ENCODE results near the gene CREB3L1. TPM values are rescaled to one million over a fixed set of nuclear protein-coding genes. Genes with fewer than 3 reads are reported as not detected.

The CREB3L1 gene
- total and polyA plus RNA-seq, 2 donors = 20.0 to 44.3 TPM

DNA sequence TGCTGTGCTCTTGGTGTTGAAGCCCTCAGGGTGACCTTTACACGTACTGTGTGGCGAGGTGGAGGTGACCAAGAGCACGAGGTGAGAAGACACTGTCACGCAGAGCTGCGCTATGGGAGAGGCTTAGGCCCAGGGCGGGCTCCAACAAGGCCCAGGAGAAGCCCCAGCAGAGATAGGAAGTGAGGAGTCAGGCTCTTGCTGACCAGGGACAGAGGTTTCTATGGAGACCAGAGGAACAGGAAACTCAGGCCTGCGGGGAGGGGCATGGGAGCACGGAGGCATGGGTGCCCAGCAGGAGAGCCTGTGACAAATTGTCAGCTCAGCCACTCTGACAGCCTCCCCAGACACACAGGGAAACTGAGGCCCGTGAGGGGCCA is 85.6 kb downstream of the CREB3L1 start:
- 54% methylated on average over 9 of the region's 9 CpGs for WGBS
- Histone ChIP-seq H3K4me3 (ENCODE audit: low read depth, low read length) (no peak overlapping the region), H3K4me1 (ENCODE audit: insufficient read depth) (no peaks in the 10 kb centered on the region)

DNA sequence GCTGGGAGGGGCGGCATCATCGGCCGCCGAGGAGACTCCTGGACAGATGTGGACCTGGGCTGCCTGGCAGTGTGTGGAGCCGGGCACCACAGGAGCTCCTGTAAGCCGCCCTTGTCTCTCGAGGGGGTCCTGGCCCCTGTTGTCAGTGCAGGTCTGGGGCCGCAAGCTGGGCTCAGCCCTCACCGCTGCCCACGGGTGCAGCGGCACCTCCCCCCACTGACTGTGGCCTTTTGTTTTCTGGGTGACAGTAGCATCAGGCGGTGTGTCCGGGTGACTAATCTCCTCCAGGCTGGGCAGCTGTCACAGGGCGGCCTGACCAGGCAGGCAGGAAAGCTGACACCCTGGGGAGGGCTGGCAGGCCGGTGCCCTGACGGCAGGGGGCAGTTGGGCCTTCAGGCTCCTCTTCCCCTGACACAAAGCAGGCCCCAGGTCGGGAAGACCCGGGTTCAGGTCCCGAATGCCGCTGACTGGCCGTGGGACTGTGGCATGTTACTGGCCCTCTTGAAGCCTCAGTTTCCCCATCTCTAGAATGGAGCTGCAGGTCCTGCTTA is 86.1 kb downstream of the CREB3L1 start:
- peak overlapping the region; percentile 45 for H3K27ac ChIP-seq (ENCODE audit: low read depth)
- WGBS = 72% methylated on average over 21 of the region's 21 CpGs
- no peak for DNase-seq (ENCODE audit: extremely low spot score)
- H3K36me3 ChIP-seq (ENCODE audit: insufficient read depth) = no peaks in the 10 kb centered on the region
- H3K4me1 ChIP-seq (ENCODE audit: insufficient read depth) = no peaks in the 10 kb centered on the region
- H3K4me3 ChIP-seq (ENCODE audit: low read depth, low read length) = no peak overlapping the region

More for the DNA sequence above, 85.6 kb downstream of the CREB3L1 start:
- no peak for DNase-seq (ENCODE audit: extremely low spot score)
- Histone ChIP-seq H3K27ac (ENCODE audit: low read depth) (peak overlapping the region; percentile 45), H3K36me3 (ENCODE audit: insufficient read depth) (no peaks in the 10 kb centered on the region)

DNA sequence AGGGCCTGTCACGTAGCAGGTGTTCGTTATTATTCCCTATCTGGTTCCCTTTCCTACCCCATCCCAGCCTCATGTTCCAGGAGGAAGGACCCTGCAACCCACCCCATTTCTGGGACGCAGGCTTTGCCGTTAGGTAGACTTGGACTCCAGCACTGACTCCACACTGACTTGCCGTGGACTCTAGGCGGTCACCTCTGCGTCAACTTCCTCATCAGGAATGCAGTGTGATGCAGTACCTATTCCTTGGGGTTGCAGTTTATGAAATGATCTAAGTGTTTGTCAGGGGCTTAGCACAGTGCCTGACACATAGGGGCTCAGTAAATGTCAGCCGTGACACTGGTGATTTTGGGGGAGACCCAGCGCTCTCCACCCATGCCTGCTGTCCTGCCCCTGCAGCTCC is 86.6 kb downstream of the CREB3L1 start:
- 91% methylated on average over 9 of the region's 9 CpGs for WGBS
- no peak overlapping the region for H3K4me3 ChIP-seq (ENCODE audit: low read depth, low read length)
- no peak for DNase-seq (ENCODE audit: extremely low spot score)
- H3K36me3 ChIP-seq (ENCODE audit: insufficient read depth) = no peaks in the 10 kb centered on the region
- no peak overlapping the region for H3K27ac ChIP-seq (ENCODE audit: low read depth)
- no peaks in the 10 kb centered on the region for H3K4me1 ChIP-seq (ENCODE audit: insufficient read depth)

DNA sequence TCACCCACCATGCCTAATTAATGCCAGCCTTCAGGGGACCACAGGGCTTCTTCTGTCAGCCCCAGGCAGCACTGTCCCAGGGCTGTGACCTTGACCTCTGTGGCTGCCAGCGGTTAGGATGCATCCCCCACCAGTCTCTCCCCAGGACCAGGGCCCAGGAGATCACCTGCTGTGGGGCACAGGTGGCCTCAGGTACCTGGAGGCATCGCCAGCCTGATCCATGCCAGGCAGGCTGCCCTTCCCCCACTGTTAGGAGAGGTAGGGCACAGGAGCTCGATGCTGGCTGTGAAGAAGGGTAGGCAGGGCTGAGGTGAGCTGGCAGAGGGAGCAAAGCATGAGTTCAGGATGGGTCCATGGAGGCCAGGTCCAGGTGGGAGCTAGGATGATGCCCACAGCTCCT is 87.3 kb downstream of the CREB3L1 start:
- no peak overlapping the region for H3K27ac ChIP-seq (ENCODE audit: low read depth)
- H3K36me3 ChIP-seq (ENCODE audit: insufficient read depth) = no peaks in the 10 kb centered on the region
- 87% methylated on average over 3 of the region's 3 CpGs for WGBS
- H3K4me3 ChIP-seq (ENCODE audit: low read depth, low read length) = no peak overlapping the region
- no peak for DNase-seq (ENCODE audit: extremely low spot score)
- H3K4me1 ChIP-seq (ENCODE audit: insufficient read depth) = no peaks in the 10 kb centered on the region

DNA sequence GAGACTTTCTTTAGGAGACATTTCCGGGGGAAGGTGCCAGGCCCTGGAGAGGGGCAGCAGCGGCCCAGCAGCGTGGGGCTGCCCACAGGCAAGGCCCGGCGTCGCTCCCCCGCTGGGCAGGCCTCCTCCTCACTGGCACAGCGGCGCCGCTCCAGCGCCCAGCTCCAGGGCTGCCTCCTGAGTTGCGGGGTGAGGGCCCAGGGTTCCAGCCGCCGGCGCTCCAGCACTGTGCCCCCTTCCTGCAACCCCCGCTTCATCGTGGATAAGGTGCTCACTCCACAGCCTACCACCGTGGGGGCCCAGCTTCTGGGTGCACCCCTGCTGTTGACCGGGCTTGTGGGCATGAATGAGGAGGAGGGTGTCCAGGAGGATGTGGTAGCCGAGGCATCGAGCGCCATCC is 88.8 kb downstream of the CREB3L1 start:
- Histone ChIP-seq H3K4me1 (ENCODE audit: insufficient read depth) (no peaks in the 10 kb centered on the region), H3K4me3 (ENCODE audit: low read depth, low read length) (no peak overlapping the region)

DNA sequence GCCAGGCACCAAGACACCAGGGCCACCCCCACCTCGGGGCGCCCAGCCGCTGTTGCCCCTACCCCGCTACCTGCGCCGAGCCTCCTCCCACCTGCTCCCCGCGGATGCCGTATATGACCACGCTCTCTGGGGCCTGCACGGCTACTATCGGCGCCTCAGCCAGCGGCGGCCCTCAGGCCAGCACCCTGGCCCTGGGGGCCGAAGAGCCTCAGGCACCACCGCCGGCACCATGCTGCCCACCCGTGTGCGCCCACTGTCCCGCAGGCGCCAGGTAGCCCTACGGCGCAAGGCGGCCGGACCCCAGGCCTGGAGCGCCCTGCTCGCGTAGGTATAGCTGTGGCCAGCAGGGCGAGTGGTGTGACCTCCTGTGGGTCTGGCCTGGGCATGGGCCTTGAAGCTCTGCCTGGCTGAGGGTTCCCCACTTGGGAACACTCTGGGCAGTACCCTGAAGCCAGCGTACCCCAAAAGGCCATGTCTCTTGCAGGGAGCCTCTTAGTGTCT is 89.2 kb downstream of the CREB3L1 start:
- Histone ChIP-seq H3K4me3 (ENCODE audit: low read depth, low read length) (no peak overlapping the region), H3K4me1 (ENCODE audit: insufficient read depth) (no peaks in the 10 kb centered on the region), H3K27ac (ENCODE audit: low read depth) (no peak overlapping the region), H3K36me3 (ENCODE audit: insufficient read depth) (no peaks in the 10 kb centered on the region)
- WGBS = 92% methylated on average over 31 of the region's 31 CpGs
- no peak for DNase-seq (ENCODE audit: extremely low spot score)

More for the DNA sequence above, 88.8 kb downstream of the CREB3L1 start:
- no peaks in the 10 kb centered on the region for H3K36me3 ChIP-seq (ENCODE audit: insufficient read depth)
- 91% methylated on average over 22 of the region's 22 CpGs for WGBS
- DNase-seq (ENCODE audit: extremely low spot score) = no peak
- H3K27ac ChIP-seq (ENCODE audit: low read depth) = no peak overlapping the region

DNA sequence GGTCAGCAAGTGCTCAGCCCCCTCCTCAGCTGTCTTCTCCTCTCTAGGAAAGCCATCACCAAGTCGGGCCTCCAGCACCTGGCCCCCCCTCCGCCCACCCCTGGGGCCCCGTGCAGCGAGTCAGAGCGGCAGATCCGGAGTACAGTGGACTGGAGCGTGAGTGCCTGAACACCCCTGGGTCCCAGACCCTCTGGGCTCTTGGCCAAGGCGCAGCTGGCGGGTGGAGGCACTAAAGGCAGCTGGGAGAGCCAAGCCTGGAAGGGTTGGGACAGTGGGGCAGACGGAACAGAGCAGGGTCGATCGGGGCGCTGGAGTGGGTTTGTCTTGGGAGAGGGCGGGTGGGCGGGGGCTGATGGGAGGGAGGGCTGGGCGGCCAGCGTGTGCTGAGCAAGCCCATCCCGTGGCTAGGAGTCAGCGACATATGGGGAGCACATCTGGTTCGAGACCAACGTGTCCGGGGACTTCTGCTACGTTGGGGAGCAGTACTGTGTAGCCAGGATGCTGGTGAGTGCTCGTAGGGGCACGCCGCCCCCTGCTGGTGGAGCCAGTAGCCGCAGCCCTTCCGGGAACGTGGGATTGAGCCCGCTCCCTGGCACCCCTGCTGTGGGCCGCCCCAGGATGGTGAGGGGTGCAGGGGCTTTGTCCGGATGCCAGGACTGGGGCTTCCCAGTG is 89.9 kb downstream of the CREB3L1 start:
- 21% methylated on average over 32 of the region's 32 CpGs for WGBS
- Histone ChIP-seq H3K4me3 (ENCODE audit: low read depth, low read length) (no peak overlapping the region), H3K36me3 (ENCODE audit: insufficient read depth) (no peaks in the 10 kb centered on the region), H3K4me1 (ENCODE audit: insufficient read depth) (no peaks in the 10 kb centered on the region), H3K27ac (ENCODE audit: low read depth) (no peak overlapping the region)
- no peak for DNase-seq (ENCODE audit: extremely low spot score)

DNA sequence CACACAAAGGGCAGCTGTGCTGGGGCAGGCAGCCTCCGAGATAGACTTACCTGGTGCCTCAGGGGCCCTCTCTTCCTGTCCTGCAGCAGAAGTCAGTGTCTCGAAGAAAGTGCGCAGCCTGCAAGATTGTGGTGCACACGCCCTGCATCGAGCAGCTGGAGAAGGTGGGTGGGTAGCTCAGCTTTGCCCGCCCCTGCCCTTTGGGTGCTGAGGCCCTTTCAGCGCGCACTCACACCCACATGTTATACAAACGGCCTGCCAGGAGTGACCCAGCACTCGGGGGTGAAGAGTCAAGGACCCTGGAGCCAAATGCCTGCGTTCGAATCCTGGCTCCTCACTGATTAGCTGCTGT is 90.4 kb downstream of the CREB3L1 start:
- no peaks in the 10 kb centered on the region for H3K4me1 ChIP-seq (ENCODE audit: insufficient read depth)
- 83% methylated on average over 12 of the region's 12 CpGs for WGBS
- no peak overlapping the region for H3K4me3 ChIP-seq (ENCODE audit: low read depth, low read length)
- H3K36me3 ChIP-seq (ENCODE audit: insufficient read depth) = no peaks in the 10 kb centered on the region
- DNase-seq (ENCODE audit: extremely low spot score) = no peak
- H3K27ac ChIP-seq (ENCODE audit: low read depth) = no peak overlapping the region

DNA sequence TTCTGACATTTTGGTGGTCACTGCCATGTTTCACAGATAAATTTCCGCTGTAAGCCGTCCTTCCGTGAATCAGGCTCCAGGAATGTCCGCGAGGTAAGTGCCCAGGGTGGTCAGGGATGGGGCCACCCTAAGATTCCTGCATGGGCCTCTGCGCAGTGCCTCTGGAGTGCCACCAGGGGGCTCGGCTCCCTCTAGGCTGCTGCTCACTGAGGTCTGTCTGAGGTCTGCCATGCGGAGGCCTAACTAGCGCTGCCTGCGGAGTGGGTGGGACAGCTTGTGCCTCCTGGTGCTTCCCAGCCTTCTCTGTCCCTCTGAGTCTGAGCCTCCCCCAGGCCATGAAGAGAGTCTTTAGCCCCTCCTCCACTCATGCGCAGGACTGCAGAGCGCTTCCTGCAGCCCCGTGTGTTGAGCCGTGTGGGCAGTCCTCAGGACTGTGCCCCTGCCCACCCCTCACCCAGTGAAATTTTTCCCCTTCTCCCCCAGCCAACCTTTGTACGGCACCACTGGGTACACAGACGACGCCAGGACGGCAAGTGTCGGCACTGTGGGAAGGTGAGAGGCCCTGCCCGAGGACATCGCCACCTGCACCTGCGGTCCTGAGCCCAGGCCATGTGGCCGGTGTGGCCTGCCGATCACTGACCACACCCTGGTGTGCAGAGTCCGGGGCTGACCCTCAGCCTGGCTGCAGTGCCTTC is 92.1 kb downstream of the CREB3L1 start:
- no peaks in the 10 kb centered on the region for H3K36me3 ChIP-seq (ENCODE audit: insufficient read depth)
- H3K27ac ChIP-seq (ENCODE audit: low read depth) = no peak overlapping the region
- DNase-seq (ENCODE audit: extremely low spot score) = no peak
- H3K4me1 ChIP-seq (ENCODE audit: insufficient read depth) = no peaks in the 10 kb centered on the region
- WGBS = 66% methylated on average over 25 of the region's 25 CpGs
- H3K4me3 ChIP-seq (ENCODE audit: low read depth, low read length) = no peak overlapping the region

DNA sequence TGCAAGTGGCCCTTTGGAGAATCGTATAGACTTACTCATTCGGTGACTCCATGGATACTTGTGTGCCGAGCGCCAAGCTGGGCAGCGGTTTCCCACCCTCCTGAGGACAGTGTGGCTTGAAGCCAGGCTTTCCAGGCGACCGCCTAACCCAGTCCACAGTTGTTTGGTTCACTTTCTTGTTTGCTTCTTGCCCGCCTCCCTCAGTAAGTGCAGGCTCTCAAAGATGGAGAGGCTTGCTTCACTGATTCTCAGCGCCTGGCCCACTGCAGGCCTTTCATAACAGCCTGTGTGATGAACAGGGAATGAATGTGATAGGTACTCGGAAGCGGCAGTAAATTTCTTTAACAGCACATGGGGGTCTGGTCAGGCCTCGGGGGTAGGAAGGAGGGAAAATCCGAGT is 92.8 kb downstream of the CREB3L1 start:
- no peak overlapping the region for H3K4me3 ChIP-seq (ENCODE audit: low read depth, low read length)
- no peaks in the 10 kb centered on the region for H3K36me3 ChIP-seq (ENCODE audit: insufficient read depth)
- 85% methylated on average over 13 of the region's 13 CpGs for WGBS
- DNase-seq (ENCODE audit: extremely low spot score) = no peak
- no peak overlapping the region for H3K27ac ChIP-seq (ENCODE audit: low read depth)
- H3K4me1 ChIP-seq (ENCODE audit: insufficient read depth) = no peaks in the 10 kb centered on the region

Other genes with a start within 250 kb of the CREB3L1 start
- 36.6 TPM for gene PHF21A, start 156.2 kb upstream of the CREB3L1 start, total RNA-seq
- gene PHF21A, start 156.2 kb upstream of the CREB3L1 start, polyA plus RNA-seq = 24.3 TPM
- gene DGKZ, start 69.8 kb downstream of the CREB3L1 start, total RNA-seq = 18.5 TPM
- gene DGKZ, start 69.8 kb downstream of the CREB3L1 start, polyA plus RNA-seq = 47.8 TPM
- gene MDK, start 104.0 kb downstream of the CREB3L1 start, total RNA-seq = 68.8 TPM
- gene MDK, start 104.0 kb downstream of the CREB3L1 start, polyA plus RNA-seq = 58.3 TPM
- gene CHRM4, start 114.1 kb downstream of the CREB3L1 start, total RNA-seq = 0.21 TPM
- gene CHRM4, start 114.1 kb downstream of the CREB3L1 start, polyA plus RNA-seq = 0.56 TPM